ENCODE results near the gene CEBPG.
A peak's percentile ranks its signal among the peaks of the same experiment; 100 is the strongest.

Gene CEBPG

DNA sequence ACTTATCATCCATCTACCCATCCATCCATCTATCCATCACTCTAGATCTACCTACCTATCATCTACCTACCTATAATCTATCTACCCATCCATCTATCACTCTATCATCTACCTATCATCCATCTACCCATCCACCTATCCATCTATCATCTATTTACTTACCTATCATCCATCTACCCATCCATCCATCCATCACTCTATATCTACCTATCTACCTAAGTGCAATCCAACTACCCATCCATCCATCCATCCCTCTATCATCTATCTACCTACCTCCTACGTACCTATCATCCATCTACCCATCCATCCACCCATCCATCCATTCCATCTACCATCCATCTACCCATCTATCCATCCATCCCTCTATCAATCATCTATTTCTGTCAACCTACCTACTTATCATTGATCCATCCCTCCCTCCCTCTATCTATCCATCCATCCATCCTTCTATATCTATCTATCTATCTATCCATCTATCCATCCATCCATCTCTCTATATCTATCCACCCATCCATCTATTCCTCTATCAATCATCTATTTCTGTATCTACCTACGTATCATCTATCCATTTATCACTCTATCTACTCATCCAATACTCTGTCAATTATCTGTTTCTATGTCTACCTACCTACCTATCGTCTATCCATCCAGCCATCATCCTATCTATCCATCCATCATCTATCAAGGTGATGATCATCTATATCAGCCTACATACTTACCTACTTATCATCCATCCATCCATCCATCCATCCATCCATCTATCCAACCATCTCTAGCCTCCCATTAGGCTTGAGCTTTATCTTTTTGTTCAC is 49.1 kb downstream of the CEBPG start:
- no peak for DNase-seq

DNA sequence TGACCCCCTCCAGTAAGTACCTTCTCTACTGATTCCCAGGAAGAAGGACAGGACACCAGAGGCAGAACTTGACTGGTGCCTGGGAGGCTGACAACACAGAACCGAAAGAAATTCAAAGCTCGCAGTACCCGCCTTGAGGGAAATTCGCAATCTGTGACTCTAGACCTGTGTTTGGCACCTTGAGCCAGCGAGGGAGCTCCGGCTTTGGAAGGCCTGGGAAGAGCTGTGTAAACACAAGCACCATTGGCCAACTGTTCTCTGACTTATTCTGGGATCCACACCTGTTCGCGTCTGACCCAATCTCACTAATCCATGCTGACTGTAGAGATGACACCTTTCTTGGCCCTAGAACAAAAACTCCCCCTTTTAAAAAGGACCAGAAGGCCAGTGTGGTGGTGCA is 50.7 kb downstream of the CEBPG start:
- peak in 1 of 14 donors; percentile 92 for DNase-seq

DNA sequence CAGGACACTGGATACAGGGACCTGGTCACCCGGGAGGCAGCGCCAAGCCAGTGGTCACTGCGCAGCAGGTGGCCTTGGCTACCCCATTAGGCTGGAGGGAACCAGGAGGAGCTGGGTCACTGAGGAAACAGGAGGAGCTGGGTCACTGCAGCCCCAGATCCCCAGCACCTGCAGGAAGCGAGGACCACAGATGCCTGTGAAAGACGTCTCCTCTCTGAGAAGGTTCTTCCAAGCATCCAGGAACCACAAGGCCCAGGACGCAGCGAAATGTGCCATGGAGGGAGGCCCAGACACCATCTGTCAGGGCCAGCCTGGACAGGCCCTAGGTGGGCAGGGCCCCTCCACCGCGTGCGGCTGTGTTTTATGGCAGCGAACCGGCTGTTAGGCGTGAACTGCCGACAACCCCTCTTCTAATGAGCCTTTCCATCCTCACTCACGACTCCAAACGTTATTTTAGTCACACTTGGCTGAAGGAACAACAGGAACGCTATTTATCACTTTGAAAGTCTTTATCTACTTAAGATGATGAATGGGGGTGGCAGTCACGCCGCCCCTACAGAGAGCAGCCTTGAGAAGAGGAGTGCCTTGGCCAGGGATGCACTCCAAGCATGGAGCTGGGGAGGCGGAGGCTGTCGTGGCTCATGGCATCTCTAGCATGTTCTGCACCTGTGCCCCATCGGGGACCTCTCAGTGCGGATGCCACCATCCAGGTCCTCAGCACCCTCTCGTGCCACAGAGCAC is 53.3 kb downstream of the CEBPG start:
- peak in 1 of 14 donors; percentile 75 for DNase-seq

DNA sequence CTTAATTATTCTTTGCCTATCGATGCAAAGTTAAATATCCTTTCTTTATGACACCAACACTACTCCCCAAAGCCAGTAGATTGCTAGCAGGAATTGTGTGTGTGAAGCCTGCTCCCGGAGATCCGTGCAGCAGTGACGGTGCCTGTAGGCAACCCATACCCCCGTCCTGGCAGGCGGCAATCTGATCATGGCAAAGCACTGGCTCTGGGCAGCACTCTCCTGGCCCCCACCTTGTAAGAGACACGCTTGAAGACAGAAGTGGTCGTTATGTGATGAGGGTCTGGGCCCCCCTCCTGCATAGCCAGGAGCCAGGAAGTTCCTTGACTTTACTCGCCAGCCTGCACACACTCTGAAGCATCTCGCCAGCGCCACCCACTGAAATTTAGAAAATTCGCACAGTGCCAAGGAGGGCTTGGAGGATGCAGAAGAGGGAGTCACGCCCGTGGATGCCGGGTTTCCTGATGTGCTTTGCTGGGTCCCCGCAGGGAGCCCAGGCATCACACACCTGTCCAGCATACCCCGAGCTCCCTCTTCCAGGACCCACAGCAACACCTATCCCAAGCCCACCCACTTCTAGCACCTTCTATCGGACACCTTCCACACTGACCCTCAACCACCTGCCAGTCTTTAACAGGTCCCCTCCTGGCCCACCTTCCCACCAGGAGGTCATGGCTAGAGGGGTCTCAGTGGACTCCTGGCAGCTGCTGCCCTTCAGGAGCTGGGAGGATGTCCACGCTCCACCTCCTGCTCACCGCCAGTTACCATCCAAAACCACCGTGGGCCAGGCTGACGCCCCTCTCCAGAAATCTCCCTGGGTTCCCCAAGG is 54.5 kb downstream of the CEBPG start:
- DNase-seq: no peak

DNA sequence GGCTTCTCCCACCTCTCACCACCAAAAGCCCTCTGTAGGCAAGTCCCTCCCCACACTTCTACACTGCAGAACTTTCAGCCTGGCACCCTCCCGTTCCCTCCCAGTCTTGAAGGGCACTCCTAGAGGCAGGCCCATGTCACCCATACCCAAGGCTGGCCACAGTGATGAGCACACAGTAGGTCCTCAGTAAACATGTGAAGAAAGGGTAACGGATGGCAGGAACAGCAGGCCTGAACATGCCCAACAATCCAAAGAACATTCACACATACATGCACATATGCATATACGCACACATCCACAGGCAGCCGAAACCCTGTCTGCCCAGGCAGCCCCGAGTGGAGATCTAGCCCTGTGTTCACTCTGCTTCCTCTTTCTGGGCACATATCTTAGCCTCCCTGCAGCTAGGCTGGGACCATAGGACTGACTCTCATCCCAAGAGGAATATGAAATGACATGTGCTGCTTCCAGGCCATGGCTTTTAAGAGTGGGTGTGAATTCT is 55.2 kb downstream of the CEBPG start:
- no peak for DNase-seq

DNA sequence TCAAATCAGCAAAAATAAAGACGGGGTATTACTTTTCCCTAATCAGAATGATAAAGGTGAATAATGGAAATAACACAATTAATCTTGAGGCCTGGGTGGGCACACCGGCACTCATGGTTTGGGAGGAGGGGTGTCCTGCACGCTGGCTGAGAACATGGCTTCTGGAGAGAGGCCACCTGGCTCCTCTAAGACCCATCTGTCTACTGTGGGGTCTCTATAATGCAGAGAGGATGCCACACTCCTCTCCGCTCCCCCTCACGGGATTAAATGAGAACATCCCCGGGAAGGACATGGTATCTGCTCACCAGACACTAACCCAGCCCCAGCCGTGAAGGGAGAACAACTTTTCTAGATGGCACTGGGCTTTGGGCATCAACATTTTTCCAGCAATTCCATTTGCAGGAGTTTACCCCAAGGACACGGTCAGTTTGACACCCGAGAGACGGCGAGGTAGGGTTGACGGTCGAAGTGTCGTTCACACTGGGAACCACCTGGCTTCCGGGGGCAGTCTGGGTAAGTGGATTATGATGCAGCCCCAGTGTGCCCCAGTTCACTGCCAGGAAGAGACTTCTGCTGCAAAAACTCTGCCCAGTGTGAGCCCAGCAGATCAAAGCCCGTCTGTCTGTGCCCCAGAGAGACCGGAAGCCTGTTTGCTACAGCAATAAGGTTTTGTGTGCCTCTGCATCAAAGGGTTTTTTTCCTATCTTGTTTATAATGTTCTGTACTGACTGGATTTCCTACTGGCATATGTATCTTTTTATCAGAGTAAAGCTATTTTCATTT is 56.6 kb downstream of the CEBPG start:
- peak in 2 of 14 donors; percentile 54 to 59 for DNase-seq

DNA sequence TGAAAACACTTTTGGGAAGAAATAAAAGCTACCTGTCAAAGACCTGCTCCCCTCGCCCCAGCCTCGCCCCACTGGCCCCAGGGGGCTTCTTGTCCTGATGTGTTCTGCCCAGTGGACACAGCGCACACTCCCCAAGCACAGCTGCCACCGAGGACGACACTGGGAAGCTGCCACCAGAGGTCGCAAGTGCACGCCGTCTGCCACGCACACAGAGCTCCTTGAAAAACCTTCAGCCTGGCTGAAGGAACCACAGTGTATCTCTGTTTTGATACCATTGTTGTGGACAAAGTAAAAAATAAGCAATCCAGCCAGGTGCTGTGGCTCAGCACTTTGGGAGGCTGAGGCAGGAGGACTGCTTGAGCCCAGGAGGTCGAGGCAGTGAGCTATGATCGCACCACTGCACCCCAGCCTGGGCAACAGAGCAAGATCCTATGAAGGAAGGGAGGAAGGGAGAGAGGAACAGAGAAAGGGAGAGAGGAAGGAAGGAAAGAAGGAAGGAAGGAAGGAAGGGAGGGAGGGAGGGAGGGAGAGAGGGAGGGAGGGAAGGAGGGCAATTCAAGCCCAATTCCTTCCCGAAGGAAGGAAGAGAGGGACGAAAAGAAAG is 57.3 kb downstream of the CEBPG start:
- peak in 12 of 14 donors; percentile 34 to 68 (median 56) for DNase-seq

DNA sequence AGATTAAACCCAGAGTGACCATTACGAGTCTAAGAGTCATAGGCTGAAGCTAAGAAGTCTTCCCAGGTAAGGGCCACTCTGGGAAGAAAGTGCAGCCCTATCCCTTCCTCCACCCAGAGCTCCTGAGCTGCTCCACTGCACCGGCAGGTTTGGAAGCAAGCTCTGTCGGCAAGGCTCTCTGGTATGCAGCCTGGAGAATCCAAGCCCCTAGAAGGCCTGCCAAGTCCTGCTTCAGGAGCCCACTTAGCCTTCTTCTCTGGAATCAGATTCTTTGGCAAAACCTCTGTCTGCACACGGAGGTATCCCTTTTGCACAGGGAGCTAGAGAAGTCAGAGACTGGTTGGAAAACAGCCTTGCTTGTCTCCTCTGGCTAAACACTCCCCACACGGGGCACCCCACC is 58.5 kb downstream of the CEBPG start:
- no peak for DNase-seq
